GM12865 (cell line): ENCODE data around the gene SRPK3.
A peak's percentile ranks its signal among the peaks of the same experiment; 100 is the strongest.

Experiments used
- DNase-seq: peaks from one replicate; pipeline ENCODE4 v3.0.0; 2010; ENCODE audit warnings: low read depth
- H3K4me3 ChIP-seq: 2 replicates; pipeline ENCODE4 v1.5.1; 2011; ENCODE audit warnings: mild to moderate bottlenecking, low read depth, low read length, control low read depth
- TF ChIP-seq, protein P1 (sequence below): IDR thresholded peaks from 2 replicates; pipeline ENCODE4 v1.5.1; 2011; ENCODE audit warnings: low read length, control low read depth, low read depth, inconsistent platforms; ENCODE audit not compliant: insufficient read depth; ENCODE audit errors: missing control alignments

Gene SRPK3

DNA sequence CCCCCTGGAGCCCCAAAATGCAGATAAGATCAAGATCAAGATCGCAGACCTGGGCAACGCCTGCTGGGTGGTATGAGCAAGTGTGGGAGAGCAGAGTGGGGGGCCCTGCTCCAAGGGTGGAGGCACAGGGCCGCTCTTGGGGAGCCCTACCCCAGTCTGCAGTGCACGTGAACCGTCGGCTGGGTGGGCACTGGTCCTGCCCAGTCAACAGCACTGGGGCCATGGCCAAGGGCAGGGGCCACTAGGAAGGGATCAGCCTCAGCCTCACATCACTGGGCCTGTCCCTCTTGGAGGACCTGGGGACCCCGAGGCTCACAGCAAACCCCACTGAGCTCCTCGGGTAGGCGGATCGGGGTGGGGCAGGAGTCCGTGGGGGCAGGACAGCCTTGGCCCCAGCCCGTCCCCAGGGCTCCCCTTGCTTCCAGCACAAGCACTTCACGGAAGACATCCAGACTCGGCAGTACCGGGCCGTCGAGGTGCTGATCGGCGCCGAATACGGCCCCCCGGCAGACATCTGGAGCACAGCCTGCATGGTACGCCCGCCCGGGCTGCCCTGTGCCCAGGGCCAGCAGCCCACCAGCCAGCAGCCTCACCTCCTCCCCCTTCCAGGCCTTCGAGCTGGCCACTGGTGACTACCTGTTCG is 3.6 kb downstream of the SRPK3 start:
- DNase-seq = no peak
- no peak overlapping the region for H3K4me3 ChIP-seq
- TF ChIP-seq, protein P1, sequence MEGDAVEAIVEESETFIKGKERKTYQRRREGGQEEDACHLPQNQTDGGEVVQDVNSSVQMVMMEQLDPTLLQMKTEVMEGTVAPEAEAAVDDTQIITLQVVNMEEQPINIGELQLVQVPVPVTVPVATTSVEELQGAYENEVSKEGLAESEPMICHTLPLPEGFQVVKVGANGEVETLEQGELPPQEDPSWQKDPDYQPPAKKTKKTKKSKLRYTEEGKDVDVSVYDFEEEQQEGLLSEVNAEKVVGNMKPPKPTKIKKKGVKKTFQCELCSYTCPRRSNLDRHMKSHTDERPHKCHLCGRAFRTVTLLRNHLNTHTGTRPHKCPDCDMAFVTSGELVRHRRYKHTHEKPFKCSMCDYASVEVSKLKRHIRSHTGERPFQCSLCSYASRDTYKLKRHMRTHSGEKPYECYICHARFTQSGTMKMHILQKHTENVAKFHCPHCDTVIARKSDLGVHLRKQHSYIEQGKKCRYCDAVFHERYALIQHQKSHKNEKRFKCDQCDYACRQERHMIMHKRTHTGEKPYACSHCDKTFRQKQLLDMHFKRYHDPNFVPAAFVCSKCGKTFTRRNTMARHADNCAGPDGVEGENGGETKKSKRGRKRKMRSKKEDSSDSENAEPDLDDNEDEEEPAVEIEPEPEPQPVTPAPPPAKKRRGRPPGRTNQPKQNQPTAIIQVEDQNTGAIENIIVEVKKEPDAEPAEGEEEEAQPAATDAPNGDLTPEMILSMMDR = no peak

DNA sequence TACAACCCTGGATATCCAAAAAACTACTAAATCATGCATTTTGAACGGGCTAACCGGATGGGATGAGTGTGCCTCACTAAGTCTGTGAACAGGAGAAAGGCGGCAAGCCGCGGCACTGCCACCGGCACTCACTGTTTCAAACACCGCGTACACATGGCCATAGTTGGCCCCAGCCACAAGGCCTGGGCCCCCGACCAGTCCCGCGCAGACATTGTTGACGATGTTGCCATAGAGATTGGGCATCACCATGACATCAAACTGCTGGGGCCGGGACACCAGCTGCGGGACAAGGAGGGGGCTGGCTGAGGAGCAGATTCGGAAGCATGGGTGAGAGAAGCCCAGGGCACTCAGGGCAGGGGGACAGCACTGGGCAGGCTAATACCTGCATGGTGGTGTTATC is 5.8 kb downstream of the SRPK3 start:
- TF ChIP-seq, protein P1 = no peak
- DNase-seq = no peak

GRCh38 chrX:153789654-153790053 is 8.8 kb downstream of the SRPK3 start:
- TF ChIP-seq, protein P1 = no peak
- H3K4me3 ChIP-seq = no peak overlapping the region
- DNase-seq = no peak

More for the DNA sequence above, 5.8 kb downstream of the SRPK3 start:
- no peak overlapping the region for H3K4me3 ChIP-seq

- no peak for DNase-seq
- TF ChIP-seq, protein P1 = no peak
Observed at GRCh38 chrX:153791104-153791852, 10.4 kb downstream of the SRPK3 start.

DNA sequence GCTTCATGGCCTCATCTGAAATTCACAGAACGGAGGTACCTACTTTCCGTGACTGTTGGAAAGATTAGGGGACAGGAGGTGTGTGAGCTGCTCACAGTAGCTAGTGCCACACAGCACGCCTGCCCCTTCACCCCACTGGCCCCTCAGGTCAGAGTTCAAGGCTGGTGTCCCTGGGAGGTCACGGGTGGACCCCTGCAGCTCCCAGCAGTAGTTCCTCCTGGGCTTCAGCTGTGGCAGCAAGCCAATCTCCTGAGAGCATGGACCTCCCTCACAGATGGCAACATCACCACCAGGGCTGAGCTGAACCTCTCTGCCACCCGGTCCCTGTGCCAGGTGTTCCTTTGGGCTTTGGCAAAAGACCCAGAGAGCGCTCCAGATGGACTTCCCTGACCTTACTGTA is 11.5 kb downstream of the SRPK3 start:
- TF ChIP-seq, protein P1 = no peak
- DNase-seq = no peak
- H3K4me3 ChIP-seq = no peak overlapping the region

More at GRCh38 chrX:153791104-153791852, 10.4 kb downstream of the SRPK3 start:
- no peak overlapping the region for H3K4me3 ChIP-seq

DNA sequence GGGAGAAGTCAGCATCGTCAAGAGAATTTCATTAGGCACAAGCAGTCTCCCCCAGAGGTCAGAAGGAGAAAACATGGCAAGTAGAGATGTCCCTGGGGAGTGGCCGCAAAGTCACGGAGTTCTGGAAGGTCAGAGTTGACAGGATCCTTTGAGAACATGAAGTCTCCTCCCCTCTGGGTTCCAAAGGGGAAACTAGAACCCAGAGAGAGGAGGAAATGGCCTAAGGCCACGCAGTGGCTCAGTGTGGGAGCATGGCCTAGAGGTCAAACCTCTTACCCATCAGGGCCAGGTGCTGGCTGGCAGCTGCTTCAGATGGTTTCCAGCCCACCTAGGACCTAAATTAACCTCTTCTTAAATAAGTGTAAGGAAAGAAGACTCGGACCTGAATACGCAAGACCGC is 12.4 kb downstream of the SRPK3 start:
- H3K4me3 ChIP-seq = peak overlapping the region; percentile 89
- peak; percentile 32 for DNase-seq
- TF ChIP-seq, protein P1 = no peak
